IPS-18c (cell line): ENCODE measurements around the gene RASGRF2.
"Not testable (repeated sequence)": the region's sequence is repeated elsewhere in the genome, so short reads cannot be mapped to it uniquely, and the experiment has no call there.

Experiments used
- H3K4me3 ChIP-seq: 2 replicates; pipeline ENCODE4 v1.7.0; 2013; ENCODE audit warnings: low read depth, mild to moderate bottlenecking, low read length, moderate library complexity; ENCODE audit not compliant: insufficient read depth
- H3K9me3 ChIP-seq: one replicate; pipeline ENCODE4 v1.6.1; 2013; ENCODE audit warnings: mild to moderate bottlenecking, low read length, moderate library complexity; ENCODE audit not compliant: control insufficient read depth, insufficient read depth

Gene RASGRF2

DNA sequence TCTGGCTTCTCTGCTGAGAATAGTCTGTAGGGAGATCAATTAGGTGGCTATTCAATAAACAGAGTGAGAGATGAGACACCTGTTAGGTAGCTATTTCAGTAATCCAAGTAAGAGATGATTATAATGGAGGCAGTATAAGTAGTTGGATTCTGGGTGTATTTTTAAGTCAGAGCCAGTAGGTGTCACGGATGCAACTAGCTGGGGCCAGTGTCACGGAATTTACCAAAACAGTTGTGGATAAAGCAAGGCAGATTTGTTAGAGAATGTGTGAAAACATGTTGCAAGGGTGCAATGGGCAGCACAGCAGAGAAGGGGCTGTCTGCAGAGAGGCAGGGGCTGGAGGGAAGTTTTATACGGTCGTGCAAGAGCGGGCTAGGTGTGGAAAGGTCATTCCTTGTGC lies 114.9 kb downstream of the RASGRF2 start:
- Histone ChIP-seq H3K4me3 (no peak overlapping the region), H3K9me3 (no peaks in the 10 kb centered on the region)

DNA sequence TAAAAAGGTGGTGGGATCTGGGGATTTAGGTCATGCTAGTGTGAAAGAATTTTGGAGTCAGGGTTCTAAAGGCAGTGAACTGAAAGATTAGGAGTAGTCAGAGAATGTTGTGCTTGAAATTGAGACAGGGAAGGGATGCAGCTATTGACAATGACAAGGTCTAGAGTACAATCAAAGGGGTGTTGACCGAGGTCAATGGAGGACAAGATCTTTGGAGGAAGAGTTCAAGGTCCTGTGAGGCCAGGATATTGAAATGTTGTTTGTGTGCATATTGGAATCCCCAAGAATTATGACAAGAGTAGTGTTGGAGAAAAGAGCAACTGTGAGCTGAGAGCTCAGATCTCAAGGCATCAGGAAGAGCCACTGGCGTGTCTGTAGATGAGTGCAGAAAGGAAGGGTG lies 116.9 kb downstream of the RASGRF2 start:
- H3K4me3 ChIP-seq: no peak overlapping the region
- H3K9me3 ChIP-seq: no peaks in the 10 kb centered on the region

DNA sequence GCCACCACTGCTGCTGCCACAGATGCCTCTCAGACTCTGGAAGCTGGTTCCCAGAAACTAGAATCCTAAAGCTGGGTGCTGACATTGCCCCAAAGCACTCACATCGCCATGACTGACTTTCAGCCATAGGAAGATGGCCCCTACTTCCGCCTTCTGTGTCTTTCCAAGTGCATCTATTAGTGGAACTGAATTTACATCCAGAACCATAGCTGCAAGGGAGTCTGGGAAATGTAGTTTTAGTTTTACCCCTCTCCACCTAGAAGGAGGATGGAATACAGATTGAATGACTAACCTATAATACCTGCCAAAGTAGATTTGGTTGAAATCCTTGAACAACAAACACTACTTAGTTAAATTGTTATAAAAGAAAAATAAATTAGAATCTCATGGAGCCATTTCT lies 118.8 kb downstream of the RASGRF2 start:
- Histone ChIP-seq H3K4me3 (no peak overlapping the region), H3K9me3 (no peaks in the 10 kb centered on the region)

DNA sequence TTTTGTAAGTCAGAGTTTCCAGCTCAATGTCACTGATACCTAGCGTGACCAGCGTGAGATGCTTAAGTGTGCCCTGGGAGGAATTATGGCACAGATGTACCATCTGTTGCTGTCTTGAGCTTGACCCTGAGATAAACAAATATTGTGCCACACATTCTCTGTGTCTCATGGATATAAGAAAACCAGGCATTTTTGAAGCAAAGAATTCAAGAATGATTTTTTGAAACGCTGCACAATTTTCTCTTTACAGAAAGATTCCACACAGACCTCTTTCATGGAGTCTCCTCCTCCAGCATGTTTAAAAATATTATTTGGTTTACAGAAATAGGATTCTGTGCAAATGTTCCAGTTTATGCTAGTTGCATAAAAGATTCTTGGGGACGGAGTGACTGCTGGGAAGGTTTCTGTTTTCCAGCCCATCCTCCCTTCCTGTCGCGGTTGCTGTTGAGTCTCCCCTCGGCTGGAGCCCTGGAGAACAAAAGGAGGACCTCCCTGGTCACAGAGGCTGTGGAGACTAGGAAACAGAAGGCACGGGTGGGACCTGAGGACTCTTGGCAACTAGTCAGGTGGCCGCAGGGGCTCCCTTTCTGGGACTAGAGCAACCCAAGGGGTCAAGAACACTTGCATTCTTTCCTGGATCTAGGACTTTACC lies 120.8 kb downstream of the RASGRF2 start:
- no peaks in the 10 kb centered on the region for H3K9me3 ChIP-seq
- H3K4me3 ChIP-seq: no peak overlapping the region

DNA sequence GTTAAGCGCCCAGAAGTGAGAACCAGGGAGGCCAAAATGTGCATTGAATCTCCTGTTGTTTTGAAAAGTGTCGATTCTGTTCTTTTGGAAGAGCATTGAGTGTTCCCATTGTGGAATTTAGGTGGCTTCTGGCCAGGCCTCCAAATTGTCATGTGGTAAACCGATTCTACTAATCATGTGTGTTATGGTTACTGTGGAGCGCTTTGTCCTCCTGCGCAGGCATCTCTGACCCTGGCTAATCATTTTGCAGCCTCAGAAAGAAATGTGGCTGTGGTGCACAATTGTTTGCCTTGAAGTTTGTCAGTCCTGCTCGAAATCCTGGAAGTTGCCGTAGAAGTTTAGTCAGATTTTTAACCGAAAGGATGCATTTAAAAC lies 121.3 kb downstream of the RASGRF2 start:
- no peaks in the 10 kb centered on the region for H3K9me3 ChIP-seq
- no peak overlapping the region for H3K4me3 ChIP-seq

DNA sequence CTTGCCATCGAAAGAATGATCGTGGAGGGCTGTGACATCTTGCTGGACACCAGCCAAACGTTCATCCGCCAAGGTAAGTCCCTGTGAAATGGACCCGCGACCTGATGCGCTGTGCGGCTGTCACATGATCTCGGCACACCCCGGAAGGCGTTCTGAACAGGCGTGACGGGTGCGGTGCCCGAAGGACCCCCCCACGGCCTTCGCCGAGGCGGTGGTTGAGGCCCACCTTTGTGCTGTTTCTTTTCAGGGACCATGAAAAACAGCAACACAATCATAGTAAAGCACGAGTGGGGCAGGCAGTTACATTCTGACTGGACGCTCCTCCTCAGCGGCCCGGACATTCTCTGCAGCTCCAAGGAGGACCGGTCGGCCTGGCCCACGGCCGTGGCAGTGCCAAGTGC lies 126.7 kb downstream of the RASGRF2 start:
- no peak overlapping the region for H3K4me3 ChIP-seq
- peaks cover 2% of the 10 kb centered on the region for H3K9me3 ChIP-seq

DNA sequence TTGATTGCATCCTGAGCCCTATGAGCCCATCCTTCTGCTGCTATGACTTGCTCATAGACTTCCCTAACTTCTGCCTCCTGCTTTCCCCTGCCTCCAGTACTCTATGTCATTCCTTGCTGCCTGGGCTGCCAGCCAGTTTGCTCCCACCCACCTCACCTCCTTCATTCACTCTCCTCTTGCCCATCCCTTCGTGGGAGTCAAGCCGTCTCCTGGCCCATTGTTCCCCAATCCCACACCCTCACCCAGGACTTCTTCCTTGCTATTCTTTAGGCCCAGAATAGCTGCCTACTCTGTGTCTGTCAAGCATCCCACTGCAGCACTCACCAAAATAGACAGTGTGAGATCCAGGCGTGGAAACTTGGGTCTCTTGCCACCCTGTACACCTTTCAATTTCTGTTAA lies 131.0 kb downstream of the RASGRF2 start:
- no peak overlapping the region for H3K4me3 ChIP-seq
- peaks cover 2% of the 10 kb centered on the region for H3K9me3 ChIP-seq

DNA sequence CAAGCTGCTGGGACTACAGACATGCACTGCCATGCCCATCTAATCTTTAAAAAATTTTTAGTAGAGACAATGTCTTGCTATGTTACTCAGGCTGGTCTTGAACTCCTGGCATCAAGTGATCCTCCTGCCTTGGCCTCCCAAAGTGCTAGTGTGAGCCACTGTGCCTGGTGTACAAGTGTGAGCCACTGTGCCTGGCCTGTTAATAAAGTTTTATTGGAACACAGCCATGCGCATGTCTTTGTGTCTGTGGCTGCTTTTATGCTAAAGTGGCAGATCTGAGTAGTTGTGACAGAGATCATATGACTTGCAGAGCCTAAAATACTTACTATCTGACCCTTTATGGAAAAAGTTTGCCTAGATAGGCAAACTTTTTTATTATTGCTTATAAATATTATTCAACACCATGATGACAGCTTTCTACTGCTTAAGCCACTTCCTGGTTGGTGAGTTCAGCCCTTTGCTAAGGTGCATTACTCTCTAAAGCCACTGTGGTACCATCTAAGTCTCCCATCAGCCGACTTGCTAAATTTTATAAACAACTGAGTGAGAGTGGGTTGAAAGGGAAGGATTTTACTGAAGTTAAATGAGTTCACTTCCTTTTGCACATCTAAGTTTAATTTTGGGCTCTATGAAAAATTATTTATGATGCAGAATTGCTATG lies 133.5 kb downstream of the RASGRF2 start:
- H3K4me3 ChIP-seq: no peak overlapping the region
- H3K9me3 ChIP-seq: peaks cover 2% of the 10 kb centered on the region

DNA sequence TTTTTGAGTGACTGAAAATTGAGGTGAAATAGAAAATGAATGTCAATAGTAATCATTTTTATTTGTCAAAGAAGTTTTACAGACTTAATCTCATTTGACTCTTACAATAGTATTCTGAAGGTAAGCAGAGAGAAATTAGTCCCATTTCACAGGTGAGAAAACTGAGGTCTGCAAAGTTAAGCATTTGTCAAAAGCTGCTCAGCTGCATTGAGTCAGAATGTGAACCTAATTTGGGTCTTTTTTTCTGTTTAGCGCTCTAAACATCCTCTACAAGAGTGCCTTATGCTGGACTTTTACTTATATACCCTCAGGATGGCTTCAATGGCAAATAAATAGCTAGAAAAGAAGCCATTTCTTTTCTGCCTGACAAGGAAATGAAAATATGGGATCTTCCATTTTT lies 135.7 kb downstream of the RASGRF2 start:
- Histone ChIP-seq H3K4me3 (no peak overlapping the region), H3K9me3 (peaks cover 2% of the 10 kb centered on the region)

DNA sequence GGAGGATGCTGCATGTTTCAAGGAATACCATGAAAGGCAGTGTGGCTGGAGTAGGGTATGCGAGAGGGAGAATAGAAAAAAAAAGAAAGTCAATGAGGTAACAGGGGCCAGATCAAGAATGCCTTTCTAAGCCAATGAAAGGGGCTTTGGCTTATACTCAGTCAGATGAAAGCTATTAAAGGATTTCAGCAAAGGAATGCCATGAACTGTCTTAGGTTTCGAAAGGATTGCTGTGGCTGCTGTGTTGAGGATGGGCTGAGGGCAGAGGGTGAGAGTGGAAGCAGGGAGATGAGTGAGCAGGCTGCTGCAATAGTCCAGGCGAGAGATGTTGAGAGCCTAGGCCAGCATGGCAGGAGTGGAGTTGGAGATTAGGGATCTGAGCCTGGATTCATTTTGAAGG lies 137.6 kb downstream of the RASGRF2 start:
- Histone ChIP-seq H3K4me3 (no peak overlapping the region), H3K9me3 (no peaks in the 10 kb centered on the region)

DNA sequence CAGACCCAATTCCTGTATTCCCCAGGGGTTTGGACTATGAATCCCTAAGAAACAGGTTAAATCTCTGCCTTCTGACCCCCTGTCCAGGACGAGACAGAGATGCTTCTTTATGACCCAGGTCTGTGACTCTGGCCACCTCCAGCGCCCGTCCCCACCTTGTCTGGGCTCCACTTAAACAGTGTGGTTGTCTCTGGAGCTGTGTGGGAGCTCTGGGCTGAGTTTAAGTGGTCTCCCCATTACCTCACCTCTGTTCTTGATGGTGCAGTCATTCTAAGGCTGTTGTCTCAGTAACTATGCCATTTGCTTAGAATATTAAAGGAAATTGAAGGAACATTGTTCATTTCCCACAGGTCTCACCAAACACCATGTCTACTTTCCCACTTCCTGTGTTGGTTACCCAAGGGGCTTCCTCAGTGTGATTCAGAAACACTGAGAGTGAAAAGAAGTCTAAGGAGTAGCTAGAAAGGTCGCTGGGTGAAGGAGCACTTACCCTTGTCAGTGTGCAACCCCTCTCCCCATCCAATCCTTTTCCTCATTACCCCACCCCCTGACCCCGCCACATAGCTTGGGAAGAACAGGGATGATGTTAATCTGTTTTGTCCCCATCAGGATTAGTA lies 145.2 kb downstream of the RASGRF2 start:
- no peak overlapping the region for H3K4me3 ChIP-seq
- H3K9me3 ChIP-seq: no peaks in the 10 kb centered on the region

DNA sequence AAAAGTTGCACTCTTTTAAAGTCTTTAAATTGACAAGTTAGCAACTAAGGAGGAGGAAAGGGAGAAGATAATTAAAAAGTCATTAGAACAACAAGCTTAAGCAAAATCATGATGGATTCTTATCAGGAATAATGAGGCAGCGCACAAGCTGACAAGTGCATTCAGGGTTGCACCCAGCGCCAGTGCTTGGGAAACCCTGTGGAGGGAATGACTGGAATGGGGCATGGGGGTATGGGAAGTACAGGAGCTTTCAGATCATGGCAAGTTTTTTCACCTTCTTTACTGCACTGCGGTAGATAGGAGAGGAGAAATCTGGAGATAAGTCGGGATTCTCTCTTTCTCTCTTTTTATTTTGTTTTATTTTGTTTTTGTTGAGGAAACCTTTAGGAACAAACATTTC lies 155.1 kb downstream of the RASGRF2 start:
- Histone ChIP-seq H3K4me3 (no peak overlapping the region), H3K9me3 (no peaks in the 10 kb centered on the region)

DNA sequence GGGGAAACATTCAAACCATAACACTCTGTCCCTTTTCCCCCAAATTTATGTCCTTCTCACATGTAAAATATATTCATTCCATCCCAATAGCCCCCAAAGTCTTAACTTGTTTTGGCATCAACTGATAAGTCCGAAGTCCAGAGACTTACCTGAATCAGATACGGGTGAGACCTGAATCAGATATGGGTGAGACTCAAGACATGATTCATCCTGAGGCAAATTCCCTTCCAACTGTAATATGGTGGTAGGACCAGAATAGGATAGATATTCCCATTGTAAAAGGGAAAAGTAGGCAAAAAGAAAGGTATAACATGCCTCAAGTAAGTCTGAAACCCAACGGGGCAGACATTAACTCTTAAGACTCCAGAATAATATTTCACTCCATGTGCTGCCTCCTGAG lies 157.4 kb downstream of the RASGRF2 start:
- Histone ChIP-seq H3K4me3 (no peak overlapping the region), H3K9me3 (no peaks in the 10 kb centered on the region)

DNA sequence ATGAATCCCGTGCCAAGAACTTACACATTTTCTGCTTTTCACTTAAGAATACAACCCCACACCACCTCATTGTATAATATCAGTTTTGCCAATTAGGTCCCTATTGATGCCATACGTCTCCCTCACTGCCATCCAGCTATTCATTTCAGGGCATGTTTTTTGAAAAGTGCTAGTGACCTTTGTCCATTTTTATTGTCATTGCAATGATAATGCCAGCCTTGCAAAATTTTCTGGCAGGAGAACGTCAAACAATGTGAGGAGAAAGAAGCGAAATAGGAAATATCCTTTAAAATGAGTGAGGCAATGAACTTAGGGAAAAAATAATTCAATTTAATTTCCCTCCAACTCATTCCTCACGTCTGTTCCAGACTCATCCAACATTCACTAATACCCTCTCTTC lies 161.1 kb downstream of the RASGRF2 start:
- Histone ChIP-seq H3K9me3 (no peaks in the 10 kb centered on the region), H3K4me3 (no peak overlapping the region)

DNA sequence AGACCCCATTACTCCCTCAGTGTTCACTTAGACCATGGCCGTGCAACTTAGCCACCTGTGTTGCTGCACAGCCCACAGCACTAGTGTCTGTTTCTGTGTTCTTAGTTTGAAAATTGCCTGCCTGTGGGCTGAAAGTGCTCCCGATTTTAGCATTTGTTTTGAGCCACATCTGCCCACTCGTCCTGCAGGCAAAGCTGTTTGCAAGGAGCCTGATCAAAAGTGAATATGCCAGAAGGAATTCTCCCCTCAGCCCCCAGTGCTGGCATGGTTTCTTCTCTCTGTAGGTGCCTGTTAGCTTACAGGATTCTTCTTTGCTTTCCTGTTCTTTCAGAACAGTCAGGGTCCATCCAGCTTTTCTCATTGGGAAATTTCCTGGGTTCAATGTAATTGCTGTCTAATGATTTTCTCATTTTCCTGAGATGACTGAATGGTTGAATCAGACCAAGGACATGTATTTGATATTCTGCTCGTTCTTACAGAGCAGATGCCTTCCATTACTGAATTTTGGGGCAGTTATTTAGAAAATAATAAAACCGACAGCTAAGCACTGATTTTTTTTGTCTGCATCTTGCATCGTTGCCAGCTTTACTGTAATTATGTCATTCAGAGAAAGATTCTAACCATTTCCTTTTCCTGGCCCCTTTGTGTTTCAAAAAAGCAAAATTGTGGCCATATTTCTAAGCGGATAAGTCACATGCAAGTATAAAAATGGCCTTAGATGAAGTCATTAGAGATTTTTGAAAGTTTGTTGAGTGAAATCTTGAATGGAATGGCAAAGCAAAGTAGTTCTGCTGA lies 161.9 kb downstream of the RASGRF2 start:
- H3K4me3 ChIP-seq: no peak overlapping the region
- no peaks in the 10 kb centered on the region for H3K9me3 ChIP-seq

DNA sequence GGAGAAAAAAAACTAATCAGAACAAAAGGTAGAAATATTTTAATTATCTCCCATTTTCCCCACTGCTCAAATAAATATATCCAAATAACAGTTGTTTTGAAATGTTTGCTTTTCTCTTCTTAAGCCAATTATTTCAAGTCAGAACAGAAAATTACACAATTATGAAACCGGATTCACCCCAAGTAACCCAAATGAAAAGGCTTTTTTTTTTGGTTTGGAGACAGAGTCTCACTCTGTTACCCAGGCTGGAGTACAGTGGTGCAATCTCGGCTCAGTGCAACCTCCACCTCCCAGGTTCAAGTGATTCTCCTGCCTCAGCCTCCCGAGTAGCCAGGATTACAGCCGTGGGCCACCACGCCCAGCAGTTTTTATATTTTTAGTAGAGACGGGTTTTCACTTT lies 164.5 kb downstream of the RASGRF2 start:
- not testable (repeated sequence) for H3K9me3 ChIP-seq, H3K4me3 ChIP-seq

DNA sequence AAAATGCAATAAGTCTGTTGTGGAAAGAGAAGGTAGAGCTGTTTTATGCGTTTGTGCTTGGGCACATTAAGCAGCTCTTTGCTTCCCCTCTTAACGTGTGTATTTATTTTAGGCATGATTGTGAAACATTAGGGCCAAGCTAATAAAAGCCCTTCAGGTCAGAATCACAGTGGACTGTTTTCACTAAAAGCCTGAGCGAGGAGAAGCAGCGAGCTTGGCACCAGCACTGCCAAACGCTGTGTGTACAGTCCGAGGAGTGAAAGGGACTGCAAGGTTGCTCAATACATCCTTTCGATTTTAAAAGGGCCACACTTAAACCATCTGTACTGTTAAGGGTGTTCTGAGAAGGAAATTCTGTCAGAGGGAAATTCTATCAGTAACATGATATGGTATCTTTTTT lies 165.8 kb downstream of the RASGRF2 start:
- Histone ChIP-seq H3K9me3 (no peaks in the 10 kb centered on the region), H3K4me3 (no peak overlapping the region)

DNA sequence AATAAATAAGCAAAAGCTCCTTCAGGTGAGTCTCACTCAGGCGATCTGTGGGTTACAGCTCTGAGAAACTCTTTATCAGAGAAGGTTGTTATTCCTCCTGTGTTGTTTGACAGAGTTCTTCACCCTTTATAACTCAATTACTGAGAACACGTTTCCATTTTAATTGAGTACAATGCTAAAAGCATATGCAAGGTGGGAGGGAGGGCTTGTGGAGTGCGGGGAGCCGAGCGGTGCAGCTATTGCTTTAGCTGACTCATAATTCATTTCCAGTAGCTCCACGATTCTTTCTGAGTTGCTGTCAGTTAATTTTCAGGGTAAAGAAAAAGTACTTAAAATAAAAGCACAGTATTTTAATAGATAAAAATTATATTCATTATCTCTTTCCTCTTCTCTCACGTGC lies 168.3 kb downstream of the RASGRF2 start:
- H3K9me3 ChIP-seq: no peaks in the 10 kb centered on the region
- no peak overlapping the region for H3K4me3 ChIP-seq
